Prostate gland (tissue), 2 donors: Measurements from ENCODE around the gene PRR12. TPM values are rescaled to one million over a fixed set of nuclear protein-coding genes. Genes with fewer than 3 reads are reported as not detected.

Experiments used
- DNase-seq: peaks from one replicate; pipeline ENCODE4 v3.0.0-alpha.2; 2019; ENCODE audit warnings: low spot score
- H3K27ac ChIP-seq, 2 donors: fragments of 200-600 bp; sonication (generic); 2 replicates each; pipeline ENCODE4 v1.5.1; 2017 to 2019
- H3K27me3 ChIP-seq: fragments of 200-600 bp; sonication (generic); replicated peaks from 2 replicates; pipeline ENCODE4 v1.5.1; 2019; ENCODE audit not compliant: insufficient read depth
- H3K36me3 ChIP-seq, 2 donors: fragments of 200-600 bp; sonication (generic); 1 replicate in 1 of 2; 2 replicates in 1 of 2; pipeline versions ENCODE4 v1.5.1 to v1.8.1; 2017 to 2019
- H3K4me1 ChIP-seq: fragments of 200-600 bp; sonication (generic); replicated peaks from 2 replicates; pipeline ENCODE4 v1.5.1; 2019
- H3K4me3 ChIP-seq, 2 donors: fragments of 200-600 bp; sonication (generic); 2 replicates each; pipeline ENCODE4 v1.5.1; 2017 to 2019
- H3K9me3 ChIP-seq: fragments of 200-600 bp; sonication (generic); 2 replicates; pipeline ENCODE4 v1.5.1; 2017
- POLR2A ChIP-seq: fragments of 450-650 bp; IDR thresholded peaks from one replicate; pipeline ENCODE4 v1.6.1; 2016; ENCODE audit warnings: antibody characterized with exemption, mild to moderate bottlenecking
- POLR2AphosphoS5 ChIP-seq: sonication (generic); formaldehyde crosslinking; IDR thresholded peaks from one replicate; pipeline ENCODE4 v1.6.1; 2017; ENCODE audit warnings: antibody characterized with exemption
- WGBS: methylation state at CpG from one replicate; pipeline ENCODE4 v1.1.5; 2018; 5-methylcytosine and 5-hydroxymethylcytosine counted together
- intact Hi-C: fragments of 100-400 bp; cut with DNase I; formaldehyde crosslinking; loops from one replicate; pipeline ENCODE4 v1.14.2; 2022
- total RNA-seq, 2 donors: library from RNA; depleted of rRNA; stranded (reverse); fragments of >200 nt; gene quantifications; one replicate each; pipeline ENCODE4 v1.1.0, GENCODE V29; 2016
- TF ChIP-seq, protein P1 (sequence below), 4 experiments: fragments of 200-600 bp in 2 of 4; fragments of 450-650 bp in 2 of 4; sonication (generic) in 2 of 4; IDR thresholded peaks; 1 replicate in 3 of 4; 2 replicates in 1 of 4; pipeline ENCODE4 v1.5.1; 2016 to 2019; ENCODE audit warnings: antibody characterized with exemption in 4 of 4, mild to moderate bottlenecking in 2 of 4, moderate library complexity in 2 of 4

The PRR12 gene, protein sequence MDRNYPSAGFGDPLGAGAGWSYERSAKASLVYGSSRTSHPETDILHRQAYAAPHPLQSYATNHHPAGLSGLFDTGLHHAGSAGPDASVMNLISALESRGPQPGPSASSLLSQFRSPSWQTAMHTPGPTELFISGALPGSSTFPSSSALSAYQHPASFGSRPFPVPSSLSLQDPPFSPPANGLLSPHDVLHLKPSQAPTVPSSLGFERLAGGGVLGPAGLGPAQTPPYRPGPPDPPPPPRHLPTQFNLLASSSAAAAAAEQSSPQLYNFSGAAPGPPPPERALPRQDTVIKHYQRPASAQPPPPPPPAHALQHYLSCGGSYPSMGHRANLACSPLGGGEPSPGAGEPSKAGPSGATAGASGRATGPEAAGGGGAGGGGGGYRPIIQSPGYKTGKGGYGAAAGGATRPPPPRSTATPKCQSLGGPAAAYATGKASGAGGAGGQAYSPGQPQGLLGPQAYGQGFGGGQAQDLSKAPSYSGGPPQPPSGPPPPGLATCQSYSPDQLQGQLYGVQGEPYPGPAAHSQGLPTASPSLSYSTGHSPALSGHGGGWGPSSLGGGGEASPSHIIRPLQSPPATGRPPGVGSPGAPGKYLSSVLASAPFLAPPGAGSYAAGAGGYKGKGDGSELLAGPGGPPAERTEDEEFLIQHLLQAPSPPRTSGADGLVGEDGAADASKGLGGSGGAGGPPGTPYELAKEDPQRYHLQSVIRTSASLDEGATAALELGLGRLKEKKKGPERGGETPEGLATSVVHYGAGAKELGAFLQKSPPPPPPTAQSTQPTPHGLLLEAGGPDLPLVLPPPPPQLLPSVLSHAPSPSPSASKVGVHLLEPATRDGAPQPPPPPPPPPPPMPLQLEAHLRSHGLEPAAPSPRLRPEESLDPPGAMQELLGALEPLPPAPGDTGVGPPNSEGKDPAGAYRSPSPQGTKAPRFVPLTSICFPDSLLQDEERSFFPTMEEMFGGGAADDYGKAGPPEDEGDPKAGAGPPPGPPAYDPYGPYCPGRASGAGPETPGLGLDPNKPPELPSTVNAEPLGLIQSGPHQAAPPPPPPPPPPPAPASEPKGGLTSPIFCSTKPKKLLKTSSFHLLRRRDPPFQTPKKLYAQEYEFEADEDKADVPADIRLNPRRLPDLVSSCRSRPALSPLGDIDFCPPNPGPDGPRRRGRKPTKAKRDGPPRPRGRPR (N-terminal part only)
- total RNA-seq: 10 to 100 TPM; 24.0 to 41.9 TPM

DNA sequence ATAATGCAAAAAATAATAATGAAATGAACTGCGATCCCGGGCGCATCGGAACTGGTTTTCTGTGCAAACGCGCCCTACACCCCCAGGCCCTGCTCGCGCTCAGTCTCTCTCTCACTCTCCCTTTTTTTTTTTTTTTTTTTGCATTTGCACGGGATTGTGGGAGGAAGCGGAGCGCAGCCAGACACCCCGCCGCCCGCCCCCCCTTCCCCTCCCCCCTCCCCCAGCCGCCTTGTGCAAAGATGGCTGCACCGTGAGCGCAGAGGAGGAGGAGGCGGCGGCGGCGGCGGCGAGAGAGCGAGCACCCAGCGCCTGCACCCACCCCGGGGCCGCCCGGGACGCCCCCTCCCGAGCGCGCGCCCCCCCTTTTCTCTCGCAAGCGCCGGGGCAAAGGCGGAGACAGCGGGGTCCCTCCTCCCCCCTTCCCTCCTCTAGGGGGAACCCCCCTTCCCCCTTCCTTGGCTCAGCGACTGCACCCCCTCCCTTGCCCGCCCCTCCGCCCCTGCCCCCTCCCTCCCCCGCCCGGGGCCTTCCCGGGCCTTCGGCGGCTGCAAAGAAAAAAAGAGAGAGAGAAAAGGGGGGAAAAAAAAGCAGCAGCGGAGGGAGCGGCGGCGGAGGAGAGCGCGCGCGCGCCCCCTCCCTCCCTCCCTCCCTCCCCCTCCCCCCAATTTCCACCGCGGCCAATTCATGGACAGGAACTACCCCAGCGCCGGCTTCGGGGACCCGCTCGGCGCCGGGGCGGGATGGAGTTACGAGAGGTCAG is at the start of gene PRR12:
Gene PRR12 (plus strand): TSS at position 212 of the 760 bp plus-strand sequence. CDS start 473 bp downstream, at position 685.
- peaks cover 14 to 18% of the 10 kb centered on the region in 2 donors for H3K36me3 ChIP-seq
- no peak for TF ChIP-seq POLR2A
- TF ChIP-seq, protein P1, sequence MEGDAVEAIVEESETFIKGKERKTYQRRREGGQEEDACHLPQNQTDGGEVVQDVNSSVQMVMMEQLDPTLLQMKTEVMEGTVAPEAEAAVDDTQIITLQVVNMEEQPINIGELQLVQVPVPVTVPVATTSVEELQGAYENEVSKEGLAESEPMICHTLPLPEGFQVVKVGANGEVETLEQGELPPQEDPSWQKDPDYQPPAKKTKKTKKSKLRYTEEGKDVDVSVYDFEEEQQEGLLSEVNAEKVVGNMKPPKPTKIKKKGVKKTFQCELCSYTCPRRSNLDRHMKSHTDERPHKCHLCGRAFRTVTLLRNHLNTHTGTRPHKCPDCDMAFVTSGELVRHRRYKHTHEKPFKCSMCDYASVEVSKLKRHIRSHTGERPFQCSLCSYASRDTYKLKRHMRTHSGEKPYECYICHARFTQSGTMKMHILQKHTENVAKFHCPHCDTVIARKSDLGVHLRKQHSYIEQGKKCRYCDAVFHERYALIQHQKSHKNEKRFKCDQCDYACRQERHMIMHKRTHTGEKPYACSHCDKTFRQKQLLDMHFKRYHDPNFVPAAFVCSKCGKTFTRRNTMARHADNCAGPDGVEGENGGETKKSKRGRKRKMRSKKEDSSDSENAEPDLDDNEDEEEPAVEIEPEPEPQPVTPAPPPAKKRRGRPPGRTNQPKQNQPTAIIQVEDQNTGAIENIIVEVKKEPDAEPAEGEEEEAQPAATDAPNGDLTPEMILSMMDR (IDR thresholded peaks at IDR 0.05): peak in 1 of 4 experiments; percentile 1
- peak within 1 kb of the TSS; percentile 87 to 89 for H3K4me3 ChIP-seq
- DNase-seq: peak; percentile 47
- WGBS: under 1% methylated on average over 66 of the region's 66 CpGs
- H3K27ac ChIP-seq: peak within 1 kb of the TSS; percentile 91 to 93
- H3K27me3 ChIP-seq: no peaks in the 10 kb centered on the region
- no peaks in the 10 kb centered on the region for H3K9me3 ChIP-seq
- peaks cover 3% of the 10 kb centered on the region for H3K4me1 ChIP-seq
- intact Hi-C loops: loop anchor here (5.0 kb wide), 1 partner anchor 86 kb away; the partner anchor contains the start of gene PRMT1

DNA sequence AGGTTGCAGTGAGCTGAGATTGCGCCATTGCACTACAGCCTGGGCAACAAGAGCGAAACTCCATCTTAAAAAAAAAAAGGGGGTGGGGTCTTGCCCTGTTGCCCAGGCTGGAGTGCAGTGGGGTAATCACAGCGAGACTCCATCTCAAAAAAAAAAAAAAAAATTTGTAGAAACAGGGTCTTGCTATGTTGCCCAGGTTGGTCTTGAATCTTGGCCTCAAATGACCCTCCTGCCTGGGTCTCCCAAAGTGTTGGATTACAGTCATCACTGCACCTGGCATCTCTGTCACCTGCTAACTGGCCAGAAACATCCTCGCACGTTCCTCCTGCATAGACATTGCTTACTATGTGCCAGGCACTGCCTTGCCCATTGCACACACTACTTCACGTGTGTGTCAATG is 49.1 kb upstream of the PRR12 start:
- TF ChIP-seq POLR2A (no peak), POLR2AphosphoS5 (no peak)
- TF ChIP-seq, protein P1 (IDR thresholded peaks at IDR 0.05): no peak
- Histone ChIP-seq H3K36me3 (no peaks in the 10 kb centered on the region), H3K9me3 (no peaks in the 10 kb centered on the region), H3K27me3 (no peaks in the 10 kb centered on the region), H3K4me1 (no peaks in the 10 kb centered on the region), H3K27ac (no peak overlapping the region), H3K4me3 (no peak overlapping the region)
- DNase-seq: no peak
- intact Hi-C loops: no loop called here
- 92% methylated on average over 6 of the region's 6 CpGs for WGBS

DNA sequence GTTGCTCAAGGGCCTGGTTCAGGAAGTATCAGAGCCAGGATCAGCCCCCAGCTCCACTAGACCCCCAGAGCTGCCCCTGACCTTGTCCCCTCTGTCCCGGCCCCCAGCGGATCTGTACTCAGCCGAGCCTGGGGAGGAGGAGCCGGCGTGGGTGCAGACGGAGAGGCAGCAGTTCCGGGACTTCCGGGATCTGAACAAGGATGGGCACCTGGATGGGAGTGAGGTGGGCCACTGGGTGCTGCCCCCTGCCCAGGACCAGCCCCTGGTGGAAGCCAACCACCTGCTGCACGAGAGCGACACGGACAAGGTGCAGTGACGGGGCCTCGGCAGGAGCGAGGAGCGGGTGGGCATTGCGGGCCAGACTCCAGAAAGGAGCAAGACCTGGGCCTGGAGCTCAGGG is 48.5 kb upstream of the PRR12 start:
- Histone ChIP-seq H3K36me3 (no peaks in the 10 kb centered on the region), H3K27me3 (no peaks in the 10 kb centered on the region), H3K27ac (no peak overlapping the region), H3K9me3 (no peaks in the 10 kb centered on the region), H3K4me1 (no peaks in the 10 kb centered on the region), H3K4me3 (no peak overlapping the region)
- no peak for DNase-seq
- TF ChIP-seq, protein P1 (IDR thresholded peaks at IDR 0.05): no peak
- TF ChIP-seq POLR2A (no peak), POLR2AphosphoS5 (no peak)
- 91% methylated on average over 16 of the region's 16 CpGs for WGBS
- intact Hi-C loops: no loop called here

DNA sequence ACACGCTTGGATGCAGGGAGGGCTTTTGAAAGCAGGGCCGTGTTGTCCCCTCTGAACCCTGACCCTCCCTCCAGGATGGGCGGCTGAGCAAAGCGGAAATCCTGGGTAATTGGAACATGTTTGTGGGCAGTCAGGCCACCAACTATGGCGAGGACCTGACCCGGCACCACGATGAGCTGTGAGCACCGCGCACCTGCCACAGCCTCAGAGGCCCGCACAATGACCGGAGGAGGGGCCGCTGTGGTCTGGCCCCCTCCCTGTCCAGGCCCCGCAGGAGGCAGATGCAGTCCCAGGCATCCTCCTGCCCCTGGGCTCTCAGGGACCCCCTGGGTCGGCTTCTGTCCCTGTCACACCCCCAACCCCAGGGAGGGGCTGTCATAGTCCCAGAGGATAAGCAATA is 48.0 kb upstream of the PRR12 start:
- Histone ChIP-seq H3K9me3 (no peaks in the 10 kb centered on the region), H3K27ac (no peak overlapping the region), H3K4me3 (no peak overlapping the region), H3K27me3 (no peaks in the 10 kb centered on the region), H3K36me3 (no peaks in the 10 kb centered on the region), H3K4me1 (no peaks in the 10 kb centered on the region)
- WGBS: 85% methylated on average over 14 of the region's 14 CpGs
- TF ChIP-seq POLR2AphosphoS5: no peak
- TF ChIP-seq POLR2A: no peak
- TF ChIP-seq, protein P1 (IDR thresholded peaks at IDR 0.05): no peak
- DNase-seq: no peak
- intact Hi-C loops: no loop called here
